Gastroesophageal sphincter (tissue), 3 donors: ENCODE measurements around the gene INPP5A.

Experiments used
- POLR2A ChIP-seq, 2 donors: fragments of 450-650 bp; IDR thresholded peaks; one replicate each; pipeline ENCODE4 v1.6.1; 2017; ENCODE audit warnings: antibody characterized with exemption in 2 of 2, mild to moderate bottlenecking in 2 of 2, moderate library complexity in 1 of 2
- TF ChIP-seq, protein P1 (sequence below), 4 experiments: fragments of 200-600 bp in 2 of 4; fragments of 450-650 bp in 2 of 4; sonication (generic) in 1 of 4; IDR thresholded peaks; one replicate each; pipeline ENCODE4 v1.5.1; 2017 to 2019; ENCODE audit warnings: antibody characterized with exemption in 4 of 4, mild to moderate bottlenecking in 2 of 4, moderate library complexity in 2 of 4

DNA sequence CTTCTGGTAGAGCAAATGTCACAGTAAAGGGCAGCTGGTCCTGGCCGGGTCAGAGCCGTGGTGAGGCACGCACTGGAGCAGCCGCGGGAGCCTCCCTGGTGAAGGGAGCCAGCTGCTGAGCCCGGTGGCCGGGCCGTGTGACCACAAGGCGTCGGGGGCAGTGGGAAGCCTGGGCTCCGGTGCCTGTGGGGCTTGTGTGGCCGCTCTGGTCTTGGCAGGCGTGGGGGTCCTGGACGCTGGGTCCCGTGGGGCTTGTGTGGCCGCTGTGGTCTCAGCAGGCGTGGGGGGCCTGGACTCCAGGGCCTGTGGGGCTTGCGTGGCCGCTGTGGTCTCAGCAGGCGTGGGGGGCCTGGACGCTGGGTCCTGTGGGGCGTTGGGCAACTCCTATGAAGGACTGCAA is 191.2 kb downstream of the INPP5A start:
- no peak for TF ChIP-seq POLR2A (IDR thresholded peaks at IDR 0.05)
- TF ChIP-seq, protein P1, sequence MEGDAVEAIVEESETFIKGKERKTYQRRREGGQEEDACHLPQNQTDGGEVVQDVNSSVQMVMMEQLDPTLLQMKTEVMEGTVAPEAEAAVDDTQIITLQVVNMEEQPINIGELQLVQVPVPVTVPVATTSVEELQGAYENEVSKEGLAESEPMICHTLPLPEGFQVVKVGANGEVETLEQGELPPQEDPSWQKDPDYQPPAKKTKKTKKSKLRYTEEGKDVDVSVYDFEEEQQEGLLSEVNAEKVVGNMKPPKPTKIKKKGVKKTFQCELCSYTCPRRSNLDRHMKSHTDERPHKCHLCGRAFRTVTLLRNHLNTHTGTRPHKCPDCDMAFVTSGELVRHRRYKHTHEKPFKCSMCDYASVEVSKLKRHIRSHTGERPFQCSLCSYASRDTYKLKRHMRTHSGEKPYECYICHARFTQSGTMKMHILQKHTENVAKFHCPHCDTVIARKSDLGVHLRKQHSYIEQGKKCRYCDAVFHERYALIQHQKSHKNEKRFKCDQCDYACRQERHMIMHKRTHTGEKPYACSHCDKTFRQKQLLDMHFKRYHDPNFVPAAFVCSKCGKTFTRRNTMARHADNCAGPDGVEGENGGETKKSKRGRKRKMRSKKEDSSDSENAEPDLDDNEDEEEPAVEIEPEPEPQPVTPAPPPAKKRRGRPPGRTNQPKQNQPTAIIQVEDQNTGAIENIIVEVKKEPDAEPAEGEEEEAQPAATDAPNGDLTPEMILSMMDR (IDR thresholded peaks at IDR 0.05) = no peak
